ENCODE measurements around the gene GPSM1. TPM values are rescaled to one million over a fixed set of nuclear protein-coding genes. Genes with fewer than 3 reads are reported as not detected.

The GPSM1 gene
- total and polyA plus RNA-seq, 2 experiments from 2014 or later = 25.5 to 30.0 TPM

DNA sequence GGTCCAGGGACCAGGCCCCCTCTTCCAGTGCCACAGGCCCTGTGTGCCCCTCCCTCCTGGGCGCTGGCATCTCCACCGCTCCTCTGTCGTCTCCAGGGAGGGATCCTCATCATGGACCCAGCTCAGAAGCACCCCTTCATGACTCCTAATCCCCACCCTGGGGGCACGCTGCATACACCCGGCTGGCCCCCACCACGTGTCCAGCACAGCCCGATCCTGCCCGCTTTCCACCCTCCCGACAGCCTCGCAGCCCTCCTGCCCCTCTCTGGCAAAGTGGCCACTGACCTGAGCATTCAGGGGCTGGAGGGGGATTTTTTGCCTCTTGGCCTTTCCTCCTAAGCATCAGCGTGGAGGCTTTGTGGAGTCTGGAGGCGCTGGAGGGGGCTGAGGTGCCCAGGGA is 24.8 kb upstream of the GPSM1 start:
- H3K36me3 ChIP-seq (replicated peaks; ENCODE audit: insufficient read depth, low read depth) = no peaks in the 10 kb centered on the region
- WGBS (ENCODE audit: low lambda C conversion rate, missing lambda C conversion rate) = 94% methylated on average over 12 of the region's 12 CpGs
- no peaks in the 10 kb centered on the region for H3K27me3 ChIP-seq
- H2AFZ ChIP-seq = no peak overlapping the region
- H3K9me3 ChIP-seq (ENCODE audit: low read depth) = no peaks in the 10 kb centered on the region
- H3K4me1 ChIP-seq (ENCODE audit: insufficient read depth) = no peaks in the 10 kb centered on the region
- H4K20me1 ChIP-seq (ENCODE audit: insufficient read depth, poor library complexity, severe bottlenecking) = no peaks in the 10 kb centered on the region
- no peaks in the 10 kb centered on the region for H3K79me2 ChIP-seq
- no peak overlapping the region for H3K4me2 ChIP-seq
- H3K4me3 ChIP-seq = no peak overlapping the region
- H3K9me2 ChIP-seq (replicated peaks; ENCODE audit: insufficient read depth) = no peaks in the 10 kb centered on the region
- H3K27ac ChIP-seq = no peak overlapping the region
- DNase-seq (ENCODE audit: low spot score) = no peak
- TF ChIP-seq EZH2 (IDR thresholded peaks at IDR 0.05; ENCODE audit: borderline replicate concordance) = no peak
- TF ChIP-seq, protein P1, sequence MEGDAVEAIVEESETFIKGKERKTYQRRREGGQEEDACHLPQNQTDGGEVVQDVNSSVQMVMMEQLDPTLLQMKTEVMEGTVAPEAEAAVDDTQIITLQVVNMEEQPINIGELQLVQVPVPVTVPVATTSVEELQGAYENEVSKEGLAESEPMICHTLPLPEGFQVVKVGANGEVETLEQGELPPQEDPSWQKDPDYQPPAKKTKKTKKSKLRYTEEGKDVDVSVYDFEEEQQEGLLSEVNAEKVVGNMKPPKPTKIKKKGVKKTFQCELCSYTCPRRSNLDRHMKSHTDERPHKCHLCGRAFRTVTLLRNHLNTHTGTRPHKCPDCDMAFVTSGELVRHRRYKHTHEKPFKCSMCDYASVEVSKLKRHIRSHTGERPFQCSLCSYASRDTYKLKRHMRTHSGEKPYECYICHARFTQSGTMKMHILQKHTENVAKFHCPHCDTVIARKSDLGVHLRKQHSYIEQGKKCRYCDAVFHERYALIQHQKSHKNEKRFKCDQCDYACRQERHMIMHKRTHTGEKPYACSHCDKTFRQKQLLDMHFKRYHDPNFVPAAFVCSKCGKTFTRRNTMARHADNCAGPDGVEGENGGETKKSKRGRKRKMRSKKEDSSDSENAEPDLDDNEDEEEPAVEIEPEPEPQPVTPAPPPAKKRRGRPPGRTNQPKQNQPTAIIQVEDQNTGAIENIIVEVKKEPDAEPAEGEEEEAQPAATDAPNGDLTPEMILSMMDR (IDR thresholded peaks at IDR 0.05; ENCODE audit: poor library complexity) = no peak
- no peak for TF ChIP-seq EZH2phosphoT487 (IDR thresholded peaks at IDR 0.05; ENCODE audit: low read depth, severe bottlenecking, unreplicated experiment)

DNA sequence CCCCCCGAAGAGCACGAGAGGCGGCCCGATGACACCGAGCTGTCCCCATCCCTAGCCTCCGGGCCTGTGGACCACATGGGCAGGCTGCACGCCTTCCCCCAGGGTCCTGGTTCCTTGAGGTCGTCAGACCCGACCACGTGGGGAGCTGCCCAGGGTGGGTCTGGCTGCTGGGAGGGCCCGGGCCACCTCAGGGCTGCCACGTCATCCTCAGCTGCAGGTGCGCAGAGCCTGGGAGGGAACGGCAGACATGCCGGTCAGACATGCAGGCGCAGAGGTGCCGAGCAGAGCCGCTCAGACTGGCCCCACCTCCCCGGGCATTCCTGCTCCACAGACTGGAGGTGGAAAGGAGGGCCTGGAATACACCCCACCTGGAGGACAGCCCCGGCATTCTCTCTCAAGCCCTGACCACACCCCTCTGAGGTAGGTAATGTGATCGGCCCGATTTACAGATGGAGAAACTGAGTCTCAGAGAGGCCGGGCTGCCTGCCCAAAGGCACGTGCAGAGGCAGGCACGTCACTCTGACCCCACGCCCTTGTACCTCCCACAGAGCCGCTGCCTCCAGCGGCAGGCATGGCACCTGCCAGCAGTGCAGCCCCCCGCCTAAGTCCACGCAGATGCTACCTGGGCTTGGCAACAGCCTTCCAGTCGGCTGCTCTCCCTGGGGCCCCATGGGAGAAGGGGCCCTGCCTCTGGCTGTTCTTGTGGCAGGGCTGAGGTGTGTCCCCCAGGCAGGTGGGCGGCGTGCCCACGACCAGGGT is 24.1 kb upstream of the GPSM1 start:
- Histone ChIP-seq H4K20me1 (ENCODE audit: insufficient read depth, poor library complexity, severe bottlenecking) (no peaks in the 10 kb centered on the region), H3K4me1 (ENCODE audit: insufficient read depth) (no peaks in the 10 kb centered on the region), H3K9me2 (replicated peaks; ENCODE audit: insufficient read depth) (no peaks in the 10 kb centered on the region), H2AFZ (no peak overlapping the region), H3K79me2 (no peaks in the 10 kb centered on the region), H3K9me3 (ENCODE audit: low read depth) (no peaks in the 10 kb centered on the region), H3K4me2 (no peak overlapping the region), H3K27ac (no peak overlapping the region), H3K27me3 (no peaks in the 10 kb centered on the region), H3K4me3 (no peak overlapping the region), H3K36me3 (replicated peaks; ENCODE audit: insufficient read depth, low read depth) (no peaks in the 10 kb centered on the region)
- TF ChIP-seq, protein P1 (IDR thresholded peaks at IDR 0.05; ENCODE audit: poor library complexity) = no peak
- no peak for TF ChIP-seq EZH2 (IDR thresholded peaks at IDR 0.05; ENCODE audit: borderline replicate concordance)
- no peak for DNase-seq (ENCODE audit: low spot score)
- WGBS (ENCODE audit: low lambda C conversion rate, missing lambda C conversion rate) = 89% methylated on average over 33 of the region's 34 CpGs

DNA sequence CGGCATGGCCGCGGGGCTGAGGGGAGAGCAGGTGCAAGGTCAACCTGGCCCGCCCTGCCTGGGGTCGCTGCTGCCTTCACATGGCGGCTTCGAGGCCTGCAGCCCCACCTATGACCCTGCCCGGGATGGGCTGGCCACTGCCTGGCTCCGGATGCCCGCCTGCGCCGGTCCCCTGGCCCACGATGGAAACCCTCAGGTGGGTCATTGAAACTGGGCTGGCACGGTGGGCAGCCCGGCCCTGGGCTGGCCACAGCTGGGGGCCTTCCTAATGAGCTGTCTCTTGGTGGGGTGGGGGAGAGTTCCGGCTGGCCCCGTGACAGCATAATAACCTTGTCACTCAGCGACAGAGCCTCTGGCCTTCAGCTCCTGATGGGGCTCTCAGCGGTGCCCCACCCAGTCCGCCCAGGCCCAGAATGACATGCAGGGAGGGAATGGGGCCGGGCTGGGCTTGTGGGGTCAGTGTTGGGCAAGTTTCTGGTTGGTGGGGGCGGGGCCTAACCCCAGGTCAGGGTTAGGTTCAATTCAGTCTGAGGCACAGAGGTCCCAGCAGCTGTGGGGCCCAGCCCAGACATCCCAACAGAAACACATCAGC is 23.4 kb upstream of the GPSM1 start, which contains the start of gene CCDC187:
Gene CCDC187 (minus strand): TSS at position 270 of the 592 bp plus-strand sequence. CDS start 264 bp downstream, at position 6.
- H2AFZ ChIP-seq = no peak within 1 kb of the TSS
- TF ChIP-seq, protein P1 (IDR thresholded peaks at IDR 0.05; ENCODE audit: poor library complexity) = no peak
- TF ChIP-seq EZH2 (IDR thresholded peaks at IDR 0.05; ENCODE audit: borderline replicate concordance) (no peak), EZH2phosphoT487 (IDR thresholded peaks at IDR 0.05; ENCODE audit: low read depth, severe bottlenecking, unreplicated experiment) (no peak)

More for the DNA sequence above, 23.4 kb upstream of the GPSM1 start, which contains the start of gene CCDC187:
- Histone ChIP-seq H3K27me3 (no peaks in the 10 kb centered on the region), H3K27ac (no peak within 1 kb of the TSS), H3K79me2 (no peaks in the 10 kb centered on the region), H3K9me3 (ENCODE audit: low read depth) (no peaks in the 10 kb centered on the region), H3K9me2 (replicated peaks; ENCODE audit: insufficient read depth) (no peaks in the 10 kb centered on the region), H3K4me3 (no peak within 1 kb of the TSS), H3K4me1 (ENCODE audit: insufficient read depth) (no peaks in the 10 kb centered on the region), H3K36me3 (replicated peaks; ENCODE audit: insufficient read depth, low read depth) (no peaks in the 10 kb centered on the region), H3K4me2 (no peak within 1 kb of the TSS), H4K20me1 (ENCODE audit: insufficient read depth, poor library complexity, severe bottlenecking) (no peaks in the 10 kb centered on the region)
- no peak for DNase-seq (ENCODE audit: low spot score)
- WGBS (ENCODE audit: low lambda C conversion rate, missing lambda C conversion rate) = 88% methylated on average over 20 of the region's 22 CpGs
